Fibroblast of peridontal ligament (primary cell): ENCODE measurements around the gene PCSK6.
"Not testable (repeated sequence)": the region's sequence is repeated elsewhere in the genome, so short reads cannot be mapped to it uniquely, and the experiment has no call there.

Experiments used
- DNase-seq: peaks from one replicate; pipeline ENCODE4 v3.0.0-alpha.2; 2010; ENCODE audit errors: extremely low read depth

Gene PCSK6

GRCh38 chr15:101308604-101309435 is 180.7 kb downstream of the PCSK6 start:
- no peak for DNase-seq

GRCh38 chr15:101307897-101308603 is 181.5 kb downstream of the PCSK6 start:
- no peak for DNase-seq

GRCh38 chr15:101307048-101307896 is 182.2 kb downstream of the PCSK6 start:
- DNase-seq, result no peak

GRCh38 chr15:101306341-101307047 is 183.0 kb downstream of the PCSK6 start:
- DNase-seq, result no peak

GRCh38 chr15:101305820-101306255 is 183.7 kb downstream of the PCSK6 start:
- no peak for DNase-seq

GRCh38 chr15:101303408-101303807 is 186.1 kb downstream of the PCSK6 start:
- DNase-seq, result no peak

- DNase-seq, result no peak
Measured at GRCh38 chr15:101296418-101297405, 192.8 kb downstream of the PCSK6 start.

GRCh38 chr15:101295607-101296161 is 193.8 kb downstream of the PCSK6 start:
- peak; percentile 28 for DNase-seq

- peak; percentile 90 for DNase-seq
Measured at GRCh38 chr15:101294731-101295606, 194.5 kb downstream of the PCSK6 start, which contains the start of gene SNRPA1. Gene SNRPA1, minus strand, starts transcription at chr15:101295248. Its CDS starts 70 bp downstream, at chr15:101295178.

- DNase-seq, result no peak
Measured at GRCh38 chr15:101293122-101293521, 196.4 kb downstream of the PCSK6 start.

GRCh38 chr15:101288905-101289513 is 200.5 kb downstream of the PCSK6 start:
- DNase-seq, result peak; percentile 69

GRCh38 chr15:101287342-101287741 is 202.2 kb downstream of the PCSK6 start:
- DNase-seq, result not testable (repeated sequence)

GRCh38 chr15:101286471-101287114 is 202.9 kb downstream of the PCSK6 start:
- no peak for DNase-seq

GRCh38 chr15:101283931-101284330 is 205.6 kb downstream of the PCSK6 start:
- no peak for DNase-seq

- no peak for DNase-seq
Measured at GRCh38 chr15:101280007-101280406, 209.5 kb downstream of the PCSK6 start.

GRCh38 chr15:101277943-101278564 is 211.5 kb downstream of the PCSK6 start:
- no peak for DNase-seq
